AG04450 (cell line): ENCODE results near the gene PDZD2. TPM values are rescaled to one million over a fixed set of nuclear protein-coding genes. Genes with fewer than 3 reads are reported as not detected.
"Not testable (repeated sequence)": the region's sequence is repeated elsewhere in the genome, so short reads cannot be mapped to it uniquely, and the experiment has no call there.

Experiments used
- CTCF ChIA-PET: fragments of 300-600, 350-600 bp; formaldehyde crosslinking; extraction: SDS; loops from one replicate; lab custom pipeline; 2022; ENCODE audit warnings: antibody characterized with exemption, inconsistent platforms; lab: Charles Lee
- POLR2A ChIA-PET: fragments of 350-600 bp; formaldehyde crosslinking; extraction: SDS; loops from one replicate; lab custom pipeline; 2021; ENCODE audit warnings: antibody characterized with exemption, inconsistent platforms; lab: Yijun Ruan, JAX
- DNase-seq: peaks from one replicate; pipeline ENCODE4 v3.0.0-alpha.2; 2011; ENCODE audit warnings: low read depth, low spot score
- H3K27ac ChIP-seq: one replicate; pipeline ENCODE4 v1.5.1; 2012; ENCODE audit warnings: low read depth, low read length, control low read depth
- H3K27me3 ChIP-seq: one replicate; pipeline ENCODE4 v1.6.0; 2012; ENCODE audit warnings: low read length; ENCODE audit not compliant: control insufficient read depth, insufficient read depth
- H3K4me3 ChIP-seq: 2 replicates; pipeline ENCODE4 v1.5.1; 2011; ENCODE audit warnings: mild to moderate bottlenecking, low read depth, low read length, control low read depth
- H3K9me3 ChIP-seq: 2 replicates; pipeline ENCODE4 v1.5.1; 2012; ENCODE audit warnings: low read length; ENCODE audit not compliant: control insufficient read depth, insufficient read depth
- CTCF ChIP-seq: IDR thresholded peaks from 2 replicates; pipeline ENCODE4 v1.5.1; 2011; ENCODE audit warnings: low read depth, low read length, control low read depth, inconsistent platforms
- polyA plus RNA-seq: library from polyadenylated mRNA; depleted of rRNA; stranded (reverse); fragments of >200 nt; gene quantifications from 2 replicates; pipeline ENCODE4 v1.2.3, GENCODE V29; 2011

PDZD2 gene
- polyA plus RNA-seq, 1 experiment: 0.40 TPM

GRCh38 chr5:31966936-31967335 is 328.0 kb downstream of the PDZD2 start:
- Histone ChIP-seq H3K27me3 (peaks cover 2% of the 10 kb centered on the region), H3K9me3 (no peaks in the 10 kb centered on the region; the same call in 1 of the 2 replicates), H3K27ac (no peak overlapping the region), H3K4me3 (no peak overlapping the region)
- TF ChIP-seq CTCF: no peak
- POLR2A ChIA-PET: no interaction called here
- CTCF ChIA-PET: no interaction called here
- no peak for DNase-seq

GRCh38 chr5:31967461-31967860 is 328.5 kb downstream of the PDZD2 start:
- no peak overlapping the region for H3K4me3 ChIP-seq
- DNase-seq: no peak
- ChIA-PET POLR2A (no interaction called here), CTCF (no interaction called here)
- H3K9me3 ChIP-seq: no peaks in the 10 kb centered on the region; the same call in 1 of the 2 replicates
- no peak for TF ChIP-seq CTCF
- no peak overlapping the region for H3K27ac ChIP-seq
- peaks cover 2% of the 10 kb centered on the region for H3K27me3 ChIP-seq

GRCh38 chr5:31972558-31972957 is 333.6 kb downstream of the PDZD2 start:
- no peak for TF ChIP-seq CTCF
- Histone ChIP-seq H3K27me3 (peaks cover 2% of the 10 kb centered on the region), H3K9me3 (no peaks in the 10 kb centered on the region), H3K4me3 (no peak overlapping the region), H3K27ac (no peak overlapping the region)
- ChIA-PET CTCF (no interaction called here), POLR2A (no interaction called here)
- DNase-seq: no peak

- DNase-seq, H3K4me3 ChIP-seq, CTCF ChIA-PET, H3K9me3 ChIP-seq, POLR2A ChIA-PET, H3K27me3 ChIP-seq, H3K27ac ChIP-seq: not testable (repeated sequence)
These were observed 336.3 kb downstream of the PDZD2 start for GRCh38 chr5:31975189-31975612.

GRCh38 chr5:31976169-31976568 is 337.2 kb downstream of the PDZD2 start:
- ChIA-PET CTCF (interaction anchor here (0.6 kb wide), 1 partner anchor 9 kb away, joined by 10 read pairs; no protein-coding TSS in a partner anchor), POLR2A (no interaction called here)
- TF ChIP-seq CTCF: no peak
- DNase-seq: no peak
- Histone ChIP-seq H3K9me3 (no peaks in the 10 kb centered on the region), H3K27ac (no peak overlapping the region), H3K27me3 (peaks cover 2% of the 10 kb centered on the region), H3K4me3 (no peak overlapping the region)
